Left lung (tissue), 10 donors: ENCODE results near the gene PUS10. TPM values are rescaled to one million over a fixed set of nuclear protein-coding genes. Genes with fewer than 3 reads are reported as not detected.

Experiments
- ATAC-seq: fragments of 200-7000 bp; cut with Tn5 transposase; one replicate; pipeline ENCODE4 v1.9.1; 2020; ENCODE audit warnings: moderate library complexity
- DNase-seq, 4 donors: peaks; one replicate each; pipeline ENCODE4 v3.0.0-alpha.2; 2013 to 2020
- H3K27ac ChIP-seq, 2 donors: fragments of 200-600 bp; sonication (generic) in 1 of 2; one replicate each; pipeline versions ENCODE4 v1.5.0 to v1.8.0; 2020 to 2021
- H3K27me3 ChIP-seq, 2 donors: fragments of 200-600 bp; sonication (generic) in 1 of 2; one replicate each; pipeline versions ENCODE4 v1.5.0 to v1.8.0; 2020 to 2021
- H3K36me3 ChIP-seq, 2 donors: fragments of 200-600 bp; sonication (generic) in 1 of 2; one replicate each; pipeline versions ENCODE4 v1.5.0 to v1.8.0; 2020 to 2021
- H3K4me1 ChIP-seq, 2 donors: fragments of 200-600 bp; one replicate each; pipeline ENCODE4 v1.8.0; 2021
- H3K4me3 ChIP-seq, 2 donors: fragments of 200-600 bp; sonication (generic) in 1 of 2; one replicate each; pipeline versions ENCODE4 v1.5.0 to v1.8.0; 2020 to 2021; ENCODE audit warnings: mild to moderate bottlenecking in 1 of 2
- H3K9me3 ChIP-seq, 2 donors: fragments of 200-600 bp; sonication (generic) in 1 of 2; one replicate each; pipeline versions ENCODE4 v1.5.0 to v1.8.0; 2020 to 2021
- intact Hi-C, 2 donors: fragments of 100-400 bp; cut with DNase I; formaldehyde crosslinking; loops; one replicate each; pipeline versions ENCODE4 v1.11.2 to v1.14.2; 2022
- polyA plus RNA-seq, 6 donors: library from polyadenylated mRNA; unstranded; fragments of 120-200 nt; gene quantifications; one replicate each; pipeline ENCODE4 v1.2.1, GENCODE V29; 2013; ENCODE audit not compliant: insufficient read length in 6 of 6
- total RNA-seq, 2 donors: library from RNA; stranded (reverse); fragmentation: NEBNext Ultra II Directional; extraction: Animal tissue kit (Norgen Biotek cat#: 25700); gene quantifications; one replicate each; pipeline ENCODE4 v1.2.1, GENCODE V29; 2021
- TF ChIP-seq, protein P1 (sequence below), 2 donors: fragments of 200-600 bp; sonication (generic) in 1 of 2; IDR thresholded peaks; one replicate each; pipeline versions ENCODE4 v1.5.0 to v1.8.0; 2021; ENCODE audit warnings: antibody characterized with exemption in 2 of 2
- donor health status: DM: no; HTN: yes; CAD: no.
- donor health status: DM: no; HTN: no; CAD: no.

Gene PUS10
- total and polyA plus RNA-seq, 8 donors: 8.6 to 16.1 (median 12.2) TPM

DNA sequence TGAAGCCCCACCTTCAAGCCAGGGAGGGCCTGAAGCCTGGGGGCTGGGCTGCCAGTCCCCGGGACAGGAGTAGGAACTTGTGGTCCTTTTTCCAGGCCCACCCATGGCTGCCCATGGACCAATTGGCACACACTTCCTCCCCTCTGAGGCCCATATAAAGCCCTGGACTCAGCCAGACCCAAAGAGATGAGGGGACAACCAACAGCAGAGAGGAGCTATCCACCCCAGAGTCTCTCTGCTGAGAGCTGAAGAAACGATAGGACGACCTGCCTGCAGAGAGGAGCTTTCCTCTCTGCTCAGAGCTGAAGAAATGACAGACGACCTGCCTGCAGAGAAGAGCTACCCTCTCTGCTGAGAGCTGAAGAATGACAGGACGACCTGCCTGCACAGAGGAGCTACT lies 44.4 kb downstream of the PUS10 start:
- Histone ChIP-seq H3K27ac (no peak overlapping the region), H3K36me3 (peaks cover 0 to 4% of the 10 kb centered on the region in 2 donors), H3K9me3 (no peaks in the 10 kb centered on the region), H3K4me1 (no peaks in the 10 kb centered on the region), H3K27me3 (no peaks in the 10 kb centered on the region), H3K4me3 (no peak overlapping the region)
- intact Hi-C loops: no loop called here
- TF ChIP-seq, protein P1, sequence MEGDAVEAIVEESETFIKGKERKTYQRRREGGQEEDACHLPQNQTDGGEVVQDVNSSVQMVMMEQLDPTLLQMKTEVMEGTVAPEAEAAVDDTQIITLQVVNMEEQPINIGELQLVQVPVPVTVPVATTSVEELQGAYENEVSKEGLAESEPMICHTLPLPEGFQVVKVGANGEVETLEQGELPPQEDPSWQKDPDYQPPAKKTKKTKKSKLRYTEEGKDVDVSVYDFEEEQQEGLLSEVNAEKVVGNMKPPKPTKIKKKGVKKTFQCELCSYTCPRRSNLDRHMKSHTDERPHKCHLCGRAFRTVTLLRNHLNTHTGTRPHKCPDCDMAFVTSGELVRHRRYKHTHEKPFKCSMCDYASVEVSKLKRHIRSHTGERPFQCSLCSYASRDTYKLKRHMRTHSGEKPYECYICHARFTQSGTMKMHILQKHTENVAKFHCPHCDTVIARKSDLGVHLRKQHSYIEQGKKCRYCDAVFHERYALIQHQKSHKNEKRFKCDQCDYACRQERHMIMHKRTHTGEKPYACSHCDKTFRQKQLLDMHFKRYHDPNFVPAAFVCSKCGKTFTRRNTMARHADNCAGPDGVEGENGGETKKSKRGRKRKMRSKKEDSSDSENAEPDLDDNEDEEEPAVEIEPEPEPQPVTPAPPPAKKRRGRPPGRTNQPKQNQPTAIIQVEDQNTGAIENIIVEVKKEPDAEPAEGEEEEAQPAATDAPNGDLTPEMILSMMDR (IDR thresholded peaks at IDR 0.05): no peak
- ATAC-seq (no peak), DNase-seq (no peak)

GRCh38 chr2:60972889-60973656 lies 45.0 kb downstream of the PUS10 start:
- Histone ChIP-seq H3K27ac (no peak overlapping the region), H3K27me3 (no peaks in the 10 kb centered on the region), H3K4me3 (no peak overlapping the region), H3K4me1 (no peaks in the 10 kb centered on the region), H3K36me3 (peaks cover 0 to 4% of the 10 kb centered on the region in 2 donors), H3K9me3 (no peaks in the 10 kb centered on the region)
- TF ChIP-seq, protein P1 (IDR thresholded peaks at IDR 0.05): no peak
- intact Hi-C loops: no loop called here
- DNase-seq (no peak), ATAC-seq (no peak)

GRCh38 chr2:60966507-60967405 lies 51.3 kb downstream of the PUS10 start:
- H3K4me1 ChIP-seq: peaks cover 0 to 7% of the 10 kb centered on the region in 2 donors
- no peaks in the 10 kb centered on the region for H3K36me3 ChIP-seq
- H3K27me3 ChIP-seq: no peaks in the 10 kb centered on the region
- ATAC-seq: no peak
- no peak overlapping the region for H3K27ac ChIP-seq
- DNase-seq: no peak
- no peak overlapping the region for H3K4me3 ChIP-seq
- TF ChIP-seq, protein P1 (IDR thresholded peaks at IDR 0.05): no peak
- intact Hi-C loops: no loop called here
- no peaks in the 10 kb centered on the region for H3K9me3 ChIP-seq

- Histone ChIP-seq H3K9me3 (no peaks in the 10 kb centered on the region), H3K4me1 (peaks cover 0 to 18% of the 10 kb centered on the region in 2 donors), H3K4me3 (no peak overlapping the region), H3K27ac (no peak overlapping the region), H3K27me3 (no peaks in the 10 kb centered on the region), H3K36me3 (no peaks in the 10 kb centered on the region)
- TF ChIP-seq, protein P1 (IDR thresholded peaks at IDR 0.05): no peak
- intact Hi-C loops: no loop called here
- peak in 1 of 4 donors; percentile 19 for DNase-seq
- no peak for ATAC-seq
These were observed 52.6 kb downstream of the PUS10 start for GRCh38 chr2:60965499-60965785.
